Endodermal cell (in vitro differentiated cells): Measurements from ENCODE around the gene XIRP2. TPM values are rescaled to one million over a fixed set of nuclear protein-coding genes. Genes with fewer than 3 reads are reported as not detected.

ENCODE experiments used
- DNase-seq: peaks from one replicate; pipeline ENCODE4 v3.0.0-alpha.2; 2017
- H3K27ac ChIP-seq: 2 replicates; pipeline ENCODE4 v1.5.1; 2013; ENCODE audit warnings: mild to moderate bottlenecking, low read depth, low read length, moderate library complexity
- H3K27me3 ChIP-seq: 2 replicates; pipeline ENCODE4 v1.6.1; 2013; ENCODE audit warnings: mild to moderate bottlenecking, low read length, moderate library complexity; ENCODE audit not compliant: insufficient read depth, control insufficient read depth, poor library complexity, severe bottlenecking
- H3K36me3 ChIP-seq: 2 replicates; pipeline ENCODE4 v1.7.0; 2013; ENCODE audit warnings: mild to moderate bottlenecking, low read length, moderate library complexity; ENCODE audit not compliant: control insufficient read depth, insufficient read depth
- H3K4me1 ChIP-seq: one replicate; pipeline ENCODE4 v1.7.0; 2013; ENCODE audit warnings: low read length; ENCODE audit not compliant: control insufficient read depth, insufficient read depth
- H3K4me3 ChIP-seq: 2 replicates; pipeline ENCODE4 v1.5.1; 2013; ENCODE audit warnings: mild to moderate bottlenecking, low read length, moderate library complexity
- H3K9ac ChIP-seq: 2 replicates; pipeline ENCODE4 v1.6.1; 2013; ENCODE audit warnings: mild to moderate bottlenecking, low read length, moderate library complexity; ENCODE audit not compliant: poor library complexity, severe bottlenecking; ENCODE audit errors: extremely low read depth
- H3K9me3 ChIP-seq: 2 replicates; pipeline ENCODE4 v1.6.1; 2013; ENCODE audit warnings: mild to moderate bottlenecking, low read length, moderate library complexity; ENCODE audit not compliant: control insufficient read depth
- H3K27ac Mint-ChIP-seq: 2 replicates; pipeline ENCODE4 v1.8.0; 2020; ENCODE audit warnings: mixed read lengths
- H3K27me3 Mint-ChIP-seq: 2 replicates; pipeline ENCODE4 v1.8.0; 2021; ENCODE audit warnings: mild to moderate bottlenecking, mixed read lengths; ENCODE audit not compliant: insufficient read depth
- H3K36me3 Mint-ChIP-seq: 2 replicates; pipeline ENCODE4 v1.8.0; 2020; ENCODE audit warnings: low read depth, mixed read lengths
- H3K4me1 Mint-ChIP-seq: 2 replicates; pipeline ENCODE4 v1.8.0; 2020; ENCODE audit warnings: mixed read lengths
- H3K4me3 Mint-ChIP-seq: 2 replicates; pipeline ENCODE4 v1.8.0; 2020; ENCODE audit warnings: mild to moderate bottlenecking, moderate library complexity, mixed read lengths
- H3K9me3 Mint-ChIP-seq: 2 replicates; pipeline ENCODE4 v1.8.0; 2020; ENCODE audit warnings: mild to moderate bottlenecking, mixed read lengths
- CTCF ChIP-seq: fragments of 200-600 bp; sonication (generic); conservative IDR thresholded peaks from 2 replicates; pipeline ENCODE4 v1.5.0; 2021; ENCODE audit warnings: antibody characterized with exemption, mild to moderate bottlenecking
- WGBS, 2 experiments: methylation state at CpG; one replicate each; pipeline versions ENCODE4 v1.1.5 to v1.1.7; 2013; ENCODE audit warnings: missing lambda C conversion rate in 2 of 2, mixed read lengths in 1 of 2; ENCODE audit not compliant: insufficient coverage in 1 of 2, insufficient read length in 1 of 2; 5-methylcytosine and 5-hydroxymethylcytosine counted together
- total RNA-seq, 2 donors: library from RNA; stranded (reverse); fragmentation: NEBNext Ultra II Directional in 1 of 2; extraction: Animal tissue kit (Norgen Biotek cat#: 25700) in 1 of 2; gene quantifications; 2 replicates in 1 of 2; 3 replicates in 1 of 2; pipeline ENCODE4 v1.2.1, GENCODE V29; 2021

Gene XIRP2
- total RNA-seq, 2 donors from 2014 or later = not detected

- Mint-ChIP-seq H3K9me3 (no peaks in the 10 kb centered on the region), H3K27ac (no peak overlapping the region), H3K36me3 (no peaks in the 10 kb centered on the region), H3K4me1 (no peaks in the 10 kb centered on the region), H3K27me3 (no peaks in the 10 kb centered on the region), H3K4me3 (no peak overlapping the region)
- Histone ChIP-seq H3K36me3 (no peaks in the 10 kb centered on the region), H3K9me3 (no peaks in the 10 kb centered on the region), H3K4me3 (no peak overlapping the region), H3K27me3 (no peaks in the 10 kb centered on the region), H3K27ac (no peak overlapping the region), H3K4me1 (no peaks in the 10 kb centered on the region), H3K9ac (no peak overlapping the region)
- 69 to 89% methylated on average over 2 to 3 of the region's 3 CpGs for WGBS, 2 experiments
- TF ChIP-seq CTCF = no peak
- no peak for DNase-seq
These were observed 292.9 kb downstream of the XIRP2 start for GRCh38 chr2:167181134-167181533.

GRCh38 chr2:167181688-167182087 is 293.4 kb downstream of the XIRP2 start:
- Histone ChIP-seq H3K27ac (no peak overlapping the region), H3K9ac (no peak overlapping the region), H3K36me3 (no peaks in the 10 kb centered on the region), H3K4me3 (no peak overlapping the region), H3K27me3 (no peaks in the 10 kb centered on the region), H3K4me1 (no peaks in the 10 kb centered on the region), H3K9me3 (no peaks in the 10 kb centered on the region)
- 86 to 100% methylated on average over 1 to 2 of the region's 4 CpGs for WGBS, 2 experiments
- no peak for TF ChIP-seq CTCF
- H3K36me3 Mint-ChIP-seq = no peaks in the 10 kb centered on the region
- H3K27ac Mint-ChIP-seq = no peak overlapping the region
- H3K9me3 Mint-ChIP-seq = no peaks in the 10 kb centered on the region
- no peak overlapping the region for H3K4me3 Mint-ChIP-seq
- no peaks in the 10 kb centered on the region for H3K4me1 Mint-ChIP-seq
- no peak for DNase-seq
- no peaks in the 10 kb centered on the region for H3K27me3 Mint-ChIP-seq

- Histone ChIP-seq H3K4me1 (no peaks in the 10 kb centered on the region), H3K36me3 (no peaks in the 10 kb centered on the region), H3K4me3 (no peak overlapping the region), H3K9ac (no peak overlapping the region), H3K27ac (no peak overlapping the region), H3K9me3 (no peaks in the 10 kb centered on the region), H3K27me3 (no peaks in the 10 kb centered on the region)
- Mint-ChIP-seq H3K36me3 (no peaks in the 10 kb centered on the region), H3K4me3 (no peak overlapping the region), H3K27me3 (no peaks in the 10 kb centered on the region), H3K27ac (no peak overlapping the region), H3K9me3 (no peaks in the 10 kb centered on the region), H3K4me1 (no peaks in the 10 kb centered on the region)
- 93% methylated on average over 1 of the region's 2 CpGs; no CpG with 5 or more reads in 1 of the 2 experiments for WGBS, 2 experiments
- no peak for DNase-seq
- TF ChIP-seq CTCF = no peak
These were observed 294.1 kb downstream of the XIRP2 start for GRCh38 chr2:167182403-167182802.
